Naive B cell (primary cell): ENCODE results near the gene C5orf22. TPM values are rescaled to one million over a fixed set of nuclear protein-coding genes. Genes with fewer than 3 reads are reported as not detected.

Experiments
- ATAC-seq, 2 donors: fragments of 150-1000 bp; cut with Tn5 transposase; 2 replicates each; pipeline ENCODE4 v1.10.0; 2021; ENCODE audit warnings: low read depth in 2 of 2, mild to moderate bottlenecking in 2 of 2, moderate library complexity in 2 of 2
- DNase-seq: peaks from one replicate; pipeline ENCODE4 v3.0.0; 2022
- H3K27ac Mint-ChIP-seq, 6 donors: one replicate each; pipeline ENCODE4 v1.8.0; 2020 to 2022; ENCODE audit warnings: mild to moderate bottlenecking in 6 of 6, mixed read lengths in 6 of 6, moderate library complexity in 5 of 6, inconsistent platforms in 2 of 6
- H3K27me3 Mint-ChIP-seq, 3 donors: one replicate each; pipeline ENCODE4 v1.8.0; 2021 to 2022; ENCODE audit warnings: mixed read lengths in 3 of 3, mild to moderate bottlenecking in 1 of 3
- H3K36me3 Mint-ChIP-seq, 2 donors: one replicate each; pipeline ENCODE4 v1.8.0; 2020 to 2022; ENCODE audit warnings: mixed read lengths in 2 of 2, inconsistent platforms in 1 of 2, mild to moderate bottlenecking in 1 of 2
- H3K4me1 Mint-ChIP-seq, 3 donors: one replicate each; pipeline ENCODE4 v1.8.0; 2020 to 2022; ENCODE audit warnings: mixed read lengths in 3 of 3, inconsistent platforms in 1 of 3, mild to moderate bottlenecking in 1 of 3, moderate library complexity in 1 of 3
- H3K4me3 Mint-ChIP-seq, 8 donors: one replicate each; pipeline ENCODE4 v1.8.0; 2020 to 2022; ENCODE audit warnings: mild to moderate bottlenecking in 8 of 8, mixed read lengths in 8 of 8, moderate library complexity in 8 of 8, inconsistent platforms in 2 of 8
- H3K9me3 Mint-ChIP-seq, 7 donors: one replicate each; pipeline ENCODE4 v1.8.0; 2020 to 2022; ENCODE audit warnings: mixed read lengths in 7 of 7, mild to moderate bottlenecking in 5 of 7, inconsistent platforms in 2 of 7, moderate library complexity in 1 of 7
- polyA plus RNA-seq, 6 donors: library from polyadenylated mRNA; unstranded; fragments of 300-500 nt; fragmentation: Illumina TruSeq; gene quantifications; one replicate each; pipeline ENCODE4 v1.2.3, GENCODE V29; 2021; ENCODE audit warnings: low read depth in 6 of 6

The C5orf22 gene
- polyA plus RNA-seq: 10 to 100 TPM; 19.5 to 31.3 (median 25.9) TPM

DNA sequence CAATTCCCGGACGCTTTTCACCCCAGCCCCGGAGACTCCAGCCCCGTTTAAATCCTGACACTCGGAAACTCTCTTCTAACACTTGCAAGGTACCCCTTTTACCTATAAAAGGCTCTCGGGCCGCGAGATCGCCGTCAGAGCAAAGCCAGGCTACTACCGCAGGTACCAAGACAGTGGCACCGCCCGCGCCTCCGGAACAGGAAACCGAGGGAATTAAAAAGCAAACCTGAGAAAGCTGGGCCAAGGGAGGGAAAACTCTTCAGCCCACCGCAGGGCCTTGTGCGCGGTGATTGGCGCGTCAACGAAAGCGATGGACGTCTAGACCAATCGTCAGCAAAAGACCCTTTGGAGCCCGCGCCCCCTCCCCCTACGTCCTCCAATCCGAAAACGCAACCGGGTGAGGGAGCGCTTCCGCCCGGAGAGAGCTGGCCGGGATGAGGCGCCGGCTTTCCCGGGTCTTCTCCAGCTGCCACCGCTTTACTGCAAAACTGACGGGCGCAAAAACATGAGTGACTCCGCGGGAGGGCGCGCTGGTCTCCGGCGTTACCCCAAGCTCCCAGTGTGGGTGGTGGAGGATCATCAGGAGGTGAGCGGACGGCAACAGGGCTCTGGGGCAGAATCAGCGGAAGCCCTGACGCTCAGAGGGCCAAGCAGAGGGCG is at the start of gene C5orf22, which contains the start of gene DROSHA:
TSS of gene C5orf22 (plus strand) at position 414 of the 660 bp plus-strand sequence. CDS start at position 506, 92 bp downstream.
TSS of gene DROSHA (minus strand) at position 206 of the 660 bp plus-strand sequence. CDS start 3,034 bp downstream, outside the sequence.
- Mint-ChIP-seq H3K36me3 (peaks cover 15 to 25% of the 10 kb centered on the region in 2 donors), H3K4me3 (peak within 1 kb of the TSS; percentile 98 to 100 (median 100)), H3K27me3 (no peaks in the 10 kb centered on the region), H3K27ac (peak within 1 kb of the TSS; percentile 92 to 98 (median 96)), H3K9me3 (no peaks in the 10 kb centered on the region), H3K4me1 (peaks cover 27 to 60% (median 45%) of the 10 kb centered on the region in 3 donors)
- ATAC-seq: peak; percentile 94 to 96
- peak; percentile 85 for DNase-seq

GRCh38 chr5:31485376-31486207 is 46.5 kb upstream of the C5orf22 start:
- Mint-ChIP-seq H3K27ac (no peak overlapping the region), H3K36me3 (peaks cover 28 to 57% of the 10 kb centered on the region in 2 donors), H3K4me3 (no peak overlapping the region), H3K27me3 (no peaks in the 10 kb centered on the region), H3K9me3 (no peaks in the 10 kb centered on the region), H3K4me1 (no peaks in the 10 kb centered on the region)
- no peak for ATAC-seq
- DNase-seq: no peak

- no peak overlapping the region for H3K4me3 Mint-ChIP-seq
- DNase-seq (no peak), ATAC-seq (no peak)
- H3K4me1 Mint-ChIP-seq: no peaks in the 10 kb centered on the region
- no peaks in the 10 kb centered on the region for H3K27me3 Mint-ChIP-seq
- H3K36me3 Mint-ChIP-seq: peaks cover 25 to 54% of the 10 kb centered on the region in 2 donors
- H3K9me3 Mint-ChIP-seq: no peaks in the 10 kb centered on the region
- H3K27ac Mint-ChIP-seq: no peak overlapping the region
Observed at GRCh38 chr5:31486441-31486840, 45.7 kb upstream of the C5orf22 start.

- no peak overlapping the region for H3K4me3 Mint-ChIP-seq
- peaks cover 19 to 50% of the 10 kb centered on the region in 2 donors for H3K36me3 Mint-ChIP-seq
Observed at GRCh38 chr5:31487506-31487905, 44.6 kb upstream of the C5orf22 start.

GRCh38 chr5:31492869-31493268 is 39.2 kb upstream of the C5orf22 start:
- DNase-seq: no peak
- Mint-ChIP-seq H3K36me3 (peaks cover 43 to 54% of the 10 kb centered on the region in 2 donors), H3K4me3 (no peak overlapping the region), H3K4me1 (no peaks in the 10 kb centered on the region), H3K27me3 (no peaks in the 10 kb centered on the region), H3K9me3 (no peaks in the 10 kb centered on the region), H3K27ac (no peak overlapping the region)
- no peak for ATAC-seq

More at GRCh38 chr5:31487506-31487905, 44.6 kb upstream of the C5orf22 start:
- Mint-ChIP-seq H3K27me3 (no peaks in the 10 kb centered on the region), H3K27ac (no peak overlapping the region), H3K9me3 (no peaks in the 10 kb centered on the region), H3K4me1 (no peaks in the 10 kb centered on the region)
- ATAC-seq (no peak), DNase-seq (no peak)

DNA sequence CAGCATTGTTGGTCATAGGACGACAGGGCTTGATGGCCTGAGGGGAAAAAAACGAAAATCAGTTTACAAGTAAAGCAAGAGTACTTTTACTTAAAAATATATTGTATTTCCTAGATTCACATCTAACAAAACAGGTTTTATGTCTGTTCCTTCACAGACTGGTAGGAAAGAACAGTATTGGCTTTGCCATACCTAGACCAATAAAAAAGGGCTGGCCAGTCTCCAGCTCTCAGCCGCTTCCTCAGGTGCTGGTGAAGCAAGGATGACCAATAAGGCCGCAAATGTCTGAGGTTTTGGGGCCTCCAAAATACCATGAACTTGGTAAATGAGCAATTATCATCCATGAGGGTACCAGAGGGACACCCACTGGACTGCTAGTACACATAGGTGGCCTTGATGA is 36.8 kb upstream of the C5orf22 start:
- no peak overlapping the region for H3K27ac Mint-ChIP-seq

GRCh38 chr5:31496301-31496700 is 35.8 kb upstream of the C5orf22 start:
- Mint-ChIP-seq H3K27me3 (no peaks in the 10 kb centered on the region), H3K36me3 (peaks cover 51 to 64% of the 10 kb centered on the region in 2 donors), H3K4me1 (no peaks in the 10 kb centered on the region), H3K9me3 (no peaks in the 10 kb centered on the region), H3K27ac (no peak overlapping the region), H3K4me3 (no peak overlapping the region)
- no peak for DNase-seq
- ATAC-seq: no peak

More for the DNA sequence above, 36.8 kb upstream of the C5orf22 start:
- no peaks in the 10 kb centered on the region for H3K4me1 Mint-ChIP-seq
- no peak overlapping the region for H3K4me3 Mint-ChIP-seq
- H3K9me3 Mint-ChIP-seq: no peaks in the 10 kb centered on the region
- no peaks in the 10 kb centered on the region for H3K27me3 Mint-ChIP-seq
- ATAC-seq (no peak), DNase-seq (no peak)
- peaks cover 54 to 59% of the 10 kb centered on the region in 2 donors for H3K36me3 Mint-ChIP-seq

DNA sequence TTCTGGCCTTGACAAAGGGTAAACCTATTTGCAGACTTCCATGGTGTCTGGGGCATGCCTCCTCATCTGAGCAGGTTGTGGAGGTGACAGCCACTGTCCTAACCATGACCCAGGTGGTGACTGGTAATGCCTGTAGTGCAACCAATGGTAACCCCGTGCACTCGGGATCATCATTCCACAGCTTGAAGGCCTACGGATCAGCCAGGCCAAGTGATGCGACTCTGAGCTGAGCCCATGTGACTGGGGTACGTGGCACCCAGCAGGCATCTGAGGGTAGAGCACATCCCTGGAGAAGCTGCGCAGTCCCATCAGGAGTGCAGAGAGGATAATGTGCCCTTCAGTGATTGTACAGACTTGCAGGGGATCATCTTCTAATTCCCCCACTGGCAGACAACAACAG is 35.2 kb upstream of the C5orf22 start:
- DNase-seq: no peak
- ATAC-seq: no peak
- no peaks in the 10 kb centered on the region for H3K27me3 Mint-ChIP-seq
- H3K9me3 Mint-ChIP-seq: no peaks in the 10 kb centered on the region
- no peak overlapping the region for H3K4me3 Mint-ChIP-seq
- H3K27ac Mint-ChIP-seq: no peak overlapping the region
- peaks cover 49 to 64% of the 10 kb centered on the region in 2 donors for H3K36me3 Mint-ChIP-seq
- no peaks in the 10 kb centered on the region for H3K4me1 Mint-ChIP-seq

DNA sequence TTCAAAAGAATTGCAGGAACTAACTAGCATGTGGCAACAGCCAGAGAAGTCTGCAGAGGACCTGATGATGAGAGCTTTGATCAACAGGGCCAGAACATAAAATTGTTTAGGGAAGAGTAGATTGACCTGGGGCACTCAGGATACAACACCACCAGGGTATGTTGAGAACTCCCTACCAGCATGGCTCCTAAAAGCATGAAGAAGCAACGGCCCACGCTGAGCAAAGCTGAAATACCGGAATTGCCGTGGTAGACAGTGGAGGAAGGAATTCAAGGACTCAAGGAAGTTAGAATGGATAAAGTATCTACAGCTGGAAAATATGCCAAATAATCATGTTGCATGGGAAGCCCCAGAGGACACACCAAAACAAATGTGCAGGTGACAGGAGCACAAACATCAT is 31.8 kb upstream of the C5orf22 start:
- Mint-ChIP-seq H3K9me3 (no peaks in the 10 kb centered on the region), H3K27me3 (no peaks in the 10 kb centered on the region), H3K36me3 (peaks cover 62 to 68% of the 10 kb centered on the region in 2 donors), H3K4me1 (peaks cover 0 to 5% (median 0%) of the 10 kb centered on the region in 3 donors), H3K27ac (no peak overlapping the region), H3K4me3 (no peak overlapping the region)
- ATAC-seq (no peak), DNase-seq (no peak)

DNA sequence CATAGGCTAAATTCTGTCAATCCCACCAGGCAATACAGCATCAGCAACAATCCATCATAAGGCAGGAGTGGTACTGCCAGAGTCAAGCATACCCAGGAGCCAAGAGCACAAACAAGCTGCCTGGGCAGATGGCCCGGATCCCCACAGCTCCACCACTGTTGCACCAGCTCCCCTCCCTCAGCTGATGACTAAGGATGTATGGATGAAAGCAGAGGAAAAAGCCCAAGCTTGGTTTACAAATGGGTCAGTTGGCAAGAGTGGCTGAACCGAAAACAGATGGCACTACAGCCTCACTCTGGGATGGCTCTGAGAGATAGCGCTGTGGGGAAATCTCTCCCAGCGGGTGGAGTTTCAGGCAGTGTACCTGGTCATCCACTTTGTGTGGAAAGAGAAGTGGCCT is 29.6 kb upstream of the C5orf22 start:
- Mint-ChIP-seq H3K4me3 (no peak overlapping the region), H3K27me3 (no peaks in the 10 kb centered on the region), H3K9me3 (no peaks in the 10 kb centered on the region), H3K27ac (no peak overlapping the region), H3K36me3 (peaks cover 53 to 63% of the 10 kb centered on the region in 2 donors), H3K4me1 (peaks cover 0 to 5% (median 0%) of the 10 kb centered on the region in 3 donors)
- DNase-seq (no peak), ATAC-seq (no peak)

DNA sequence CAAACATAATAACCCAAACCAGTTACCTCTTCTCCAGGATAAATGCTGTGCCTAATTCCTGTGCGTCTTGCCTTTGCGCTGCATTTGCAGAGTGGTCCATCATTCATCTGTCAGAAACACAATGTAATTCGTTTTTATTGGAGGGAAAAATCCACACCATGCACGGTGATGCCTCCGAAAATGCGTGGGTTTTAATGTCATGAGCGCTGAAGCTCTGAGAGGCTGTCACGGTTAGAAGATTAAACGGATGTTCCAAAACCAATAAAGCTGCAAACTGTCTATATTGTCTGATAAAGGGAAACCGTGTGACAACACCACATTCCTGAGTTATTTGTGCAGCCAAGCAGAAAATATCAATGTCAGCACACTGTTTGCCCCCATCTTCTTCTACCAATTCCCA is 27.6 kb upstream of the C5orf22 start:
- DNase-seq (no peak), ATAC-seq (no peak)
- Mint-ChIP-seq H3K9me3 (no peaks in the 10 kb centered on the region), H3K4me3 (no peak overlapping the region), H3K4me1 (peaks cover 0 to 5% (median 0%) of the 10 kb centered on the region in 3 donors), H3K27ac (no peak overlapping the region), H3K27me3 (no peaks in the 10 kb centered on the region), H3K36me3 (peaks cover 50 to 53% of the 10 kb centered on the region in 2 donors)

- Mint-ChIP-seq H3K4me1 (peaks cover 0 to 5% (median 0%) of the 10 kb centered on the region in 3 donors), H3K36me3 (peaks cover 46 to 63% of the 10 kb centered on the region in 2 donors), H3K4me3 (no peak overlapping the region), H3K27me3 (no peaks in the 10 kb centered on the region), H3K27ac (peak overlapping the region in 2 of 6 donors; percentile 21 to 25), H3K9me3 (no peaks in the 10 kb centered on the region)
- DNase-seq (no peak), ATAC-seq (no peak)
Observed at GRCh38 chr5:31511305-31511704, 20.8 kb upstream of the C5orf22 start.

GRCh38 chr5:31516802-31517201 is 15.3 kb upstream of the C5orf22 start:
- no peak for DNase-seq
- Mint-ChIP-seq H3K27ac (peak overlapping the region in 1 of 6 donors; percentile 4), H3K27me3 (no peaks in the 10 kb centered on the region), H3K36me3 (peaks cover 37 to 39% of the 10 kb centered on the region in 2 donors), H3K9me3 (no peaks in the 10 kb centered on the region), H3K4me1 (peaks cover 0 to 5% (median 0%) of the 10 kb centered on the region in 3 donors), H3K4me3 (no peak overlapping the region)
- no peak for ATAC-seq
